ENCODE measurements around the gene SPRY2. TPM values are rescaled to one million over a fixed set of nuclear protein-coding genes. Genes with fewer than 3 reads are reported as not detected.
A peak's percentile ranks its signal among the peaks of the same experiment; 100 is the strongest.

Gene SPRY2
- total and polyA plus RNA-seq, 2 of the 13 experiments (the other 11 are each of a cell fraction or from before 2014, with no cell fraction given): 7.4 to 25.1 TPM

GRCh38 chr13:80341101-80341755 lies at the start of gene SPRY2 (continued):
- TF ChIP-seq ATF5 (CRISPR knock-in tag; IDR thresholded peaks at IDR 0.05; ENCODE audit: low read depth) (no peak), SETDB1 (CRISPR knock-in tag; IDR thresholded peaks at IDR 0.05; ENCODE audit: borderline replicate concordance) (no peak), AKNA (CRISPR knock-in tag; IDR thresholded peaks at IDR 0.05; ENCODE audit: borderline replicate concordance) (no peak), HDAC2 (CRISPR knock-in tag; IDR thresholded peaks at IDR 0.05) (peak; percentile 55; the same call in 1 of the 2 replicates), ATM (IDR thresholded peaks at IDR 0.05; ENCODE audit: borderline replicate concordance) (no peak), ZNF614 (CRISPR knock-in tag; IDR thresholded peaks at IDR 0.05; ENCODE audit: borderline replicate concordance) (no peak; the same call in 1 of the 2 replicates), MAFF (IDR thresholded peaks at IDR 0.05; ENCODE audit: low read depth, low read length) (no peak), ZNF574 (CRISPR knock-in tag; IDR thresholded peaks at IDR 0.05) (peak; percentile 82), JUNB (CRISPR knock-in tag; IDR thresholded peaks at IDR 0.05; ENCODE audit: borderline replicate concordance) (no peak), MAX (IDR thresholded peaks at IDR 0.05) (peak; percentile 75), CBFB (CRISPR knock-in tag; IDR thresholded peaks at IDR 0.05) (no peak), UBTF (CRISPR knock-in tag; IDR thresholded peaks at IDR 0.05) (peak; percentile 77), RBFOX2 (IDR thresholded peaks at IDR 0.05; ENCODE audit: low read depth, low read length) (peak; percentile 97), ZNF670 (CRISPR knock-in tag; IDR thresholded peaks at IDR 0.05; ENCODE audit: borderline replicate concordance) (0 out of 2 replicates have a peak, but pooled peaks have one; percentile 49), GABPB1 (CRISPR knock-in tag; IDR thresholded peaks at IDR 0.05) (peak; percentile 89), RXRB (CRISPR knock-in tag; IDR thresholded peaks at IDR 0.05; ENCODE audit: borderline replicate concordance) (peak; percentile 35), ZIK1 (CRISPR knock-in tag; IDR thresholded peaks at IDR 0.05; ENCODE audit: borderline replicate concordance, low read depth) (no peak), ZNF557 (CRISPR knock-in tag; IDR thresholded peaks at IDR 0.05) (no peak)

Measured in HepG2 (cell line).